HG03095 (cell line): ENCODE results near the gene CCL20.
"Not testable (repeated sequence)": the region's sequence is repeated elsewhere in the genome, so short reads cannot be mapped to it uniquely, and the experiment has no call there.

Experiments
- ATAC-seq: cut with Tn5 transposase; IDR thresholded peaks from one replicate; pipeline ENCODE4 v1.9.1; 2021; ENCODE audit warnings: moderate library complexity; ENCODE audit not compliant: unreplicated experiment

CCL20 gene

DNA sequence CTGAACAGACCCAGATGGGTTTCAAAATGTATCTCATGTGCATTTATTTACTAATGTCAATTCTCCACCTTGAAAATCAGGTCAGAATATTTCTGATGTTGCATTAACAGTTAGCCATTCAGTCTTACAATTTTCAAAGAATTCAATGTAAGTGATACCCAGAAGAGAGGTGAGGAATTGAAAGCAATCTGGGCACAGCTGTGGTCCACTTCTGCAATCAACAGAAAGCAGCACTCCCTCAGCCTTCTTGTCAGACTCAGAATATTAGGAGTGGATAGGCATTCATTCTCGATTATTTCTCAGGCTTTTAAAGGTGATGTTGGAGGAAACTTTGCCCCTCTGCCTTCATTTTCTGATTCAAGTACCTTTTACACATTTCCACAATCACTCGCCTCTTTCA lies 15.7 kb downstream of the CCL20 start:
- ATAC-seq = no peak

- no peak for ATAC-seq
These were observed 20.8 kb downstream of the CCL20 start for GRCh38 chr2:227834423-227834822.

GRCh38 chr2:227834916-227835650 lies 21.4 kb downstream of the CCL20 start:
- ATAC-seq = no peak

GRCh38 chr2:227839339-227840129 lies 25.9 kb downstream of the CCL20 start:
- not testable (repeated sequence) for ATAC-seq

- ATAC-seq = no peak
These were observed 33.2 kb downstream of the CCL20 start for GRCh38 chr2:227846831-227847230.

DNA sequence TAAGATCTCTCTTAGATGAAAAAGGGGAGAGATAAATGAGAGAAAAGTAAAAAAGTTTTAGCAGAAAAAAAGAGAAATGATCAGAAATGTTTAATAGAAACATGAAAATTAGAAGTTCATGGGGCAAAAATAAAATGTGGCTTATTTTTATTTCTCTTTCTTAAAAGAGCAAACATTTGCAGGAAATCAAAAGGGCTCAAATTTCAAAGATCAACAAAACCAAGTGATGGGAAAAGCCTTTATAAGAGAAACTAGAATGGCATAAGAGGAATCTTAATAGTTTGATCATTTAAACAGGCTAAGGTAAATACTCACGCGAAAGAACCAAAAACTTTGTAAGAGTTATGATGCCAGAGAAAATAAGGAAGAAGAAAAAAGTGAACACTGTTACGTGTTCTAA lies 34.5 kb downstream of the CCL20 start:
- no peak for ATAC-seq

GRCh38 chr2:227848586-227848985 lies 34.9 kb downstream of the CCL20 start:
- peak; percentile 90 for ATAC-seq

- ATAC-seq = no peak
These were observed 36.3 kb downstream of the CCL20 start for GRCh38 chr2:227849906-227850305.

DNA sequence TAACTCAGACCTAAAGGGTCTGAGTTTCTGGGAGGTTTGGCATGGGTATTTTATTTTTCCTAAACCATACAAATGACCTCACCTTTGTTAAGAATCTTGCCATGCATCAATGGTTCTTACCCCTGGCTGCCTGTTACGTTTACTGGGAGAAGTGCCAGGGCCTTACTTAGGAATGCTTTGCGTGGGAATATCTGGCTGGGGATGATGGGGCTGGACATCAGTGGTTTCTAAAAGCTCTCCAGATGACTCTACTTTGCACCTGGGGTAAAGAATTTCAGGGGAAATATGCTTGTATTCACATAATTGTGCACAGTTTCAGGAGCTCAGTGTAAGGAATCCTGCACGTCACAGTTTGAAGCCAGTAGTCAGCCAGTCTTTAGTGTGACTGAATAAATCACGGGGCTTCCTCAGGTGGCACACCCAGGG lies 39.6 kb downstream of the CCL20 start:
- ATAC-seq = no peak

GRCh38 chr2:227853765-227854271 lies 40.2 kb downstream of the CCL20 start:
- no peak for ATAC-seq

GRCh38 chr2:227855440-227855839 lies 41.8 kb downstream of the CCL20 start:
- no peak for ATAC-seq

DNA sequence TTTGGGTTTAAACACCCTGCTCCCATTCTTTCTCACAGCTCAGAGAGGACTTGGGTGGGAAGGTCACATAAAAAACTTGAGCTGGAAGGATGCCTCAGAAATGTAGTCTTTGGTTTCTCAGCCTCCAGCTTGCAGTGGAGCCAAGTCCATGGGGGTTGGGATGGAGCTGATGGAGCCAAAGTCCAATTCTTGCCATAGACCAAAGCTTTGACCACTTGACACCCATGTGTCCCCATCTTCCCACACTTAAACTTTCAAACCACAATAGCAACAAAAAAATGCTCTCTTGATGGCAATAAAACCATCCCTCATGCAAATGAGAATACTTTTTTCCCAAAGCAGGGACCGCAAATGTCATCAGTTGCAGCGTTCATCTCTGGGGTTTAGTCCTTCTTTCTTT lies 43.1 kb downstream of the CCL20 start:
- ATAC-seq = no peak

GRCh38 chr2:227860221-227860641 lies 46.6 kb downstream of the CCL20 start:
- no peak for ATAC-seq

DNA sequence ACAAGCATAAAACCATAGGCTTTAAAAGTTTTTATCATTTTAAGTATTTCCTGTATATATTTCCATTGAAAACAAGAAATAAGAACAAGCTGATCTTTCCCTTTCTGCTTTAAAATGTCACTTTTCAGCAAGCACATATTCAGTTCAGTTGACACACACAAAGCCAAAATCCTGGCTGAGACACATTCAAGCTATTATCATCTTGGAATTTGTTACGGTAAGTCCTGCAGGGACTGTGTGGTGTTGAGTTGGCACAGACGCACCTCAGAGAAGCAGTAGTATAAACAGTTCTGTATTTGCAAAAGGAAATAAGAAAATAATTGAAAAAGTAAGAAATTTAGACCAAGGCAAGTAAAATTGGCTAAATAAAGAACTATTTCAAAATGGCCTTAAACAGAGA lies 47.4 kb downstream of the CCL20 start:
- no peak for ATAC-seq

GRCh38 chr2:227862227-227862740 lies 48.6 kb downstream of the CCL20 start:
- ATAC-seq = no peak

GRCh38 chr2:227862741-227863588 lies 49.3 kb downstream of the CCL20 start:
- ATAC-seq = no peak

- no peak for ATAC-seq
These were observed 50.6 kb downstream of the CCL20 start for GRCh38 chr2:227864161-227864756.

DNA sequence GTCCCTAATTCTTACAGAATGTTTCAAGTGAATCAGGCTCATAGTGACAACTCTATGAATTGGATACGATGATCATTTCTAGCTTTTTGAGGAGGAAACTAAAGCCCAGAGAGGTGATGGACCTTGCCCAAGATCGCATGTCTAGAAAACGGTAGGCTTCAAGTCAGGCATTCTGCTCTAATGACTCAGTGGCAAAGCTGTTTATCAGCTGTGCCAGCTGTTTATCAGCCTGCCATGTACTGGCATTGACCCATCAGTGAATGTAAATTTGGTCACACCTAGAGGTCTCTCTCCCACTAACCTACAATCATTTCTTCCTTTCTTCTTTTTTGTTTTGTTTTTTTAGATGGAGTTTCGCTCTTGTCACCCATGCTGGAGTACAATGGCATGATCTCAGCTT lies 51.6 kb downstream of the CCL20 start:
- no peak for ATAC-seq
